Neural cell (in vitro differentiated cells): ENCODE measurements around the gene NCBP3. TPM values are rescaled to one million over a fixed set of nuclear protein-coding genes. Genes with fewer than 3 reads are reported as not detected.

ENCODE experiments used
- H2AFZ ChIP-seq: fragments of 200-600, 300-800 bp; sonication (generic), shearing (Covaris generic); 2 replicates; pipeline ENCODE4 v1.6.0; 2014; ENCODE audit warnings: low read depth, mild to moderate bottlenecking, antibody characterized with exemption, low read length, moderate library complexity
- H3F3A ChIP-seq: fragments of 200-600 bp; shearing (Covaris generic); 2 replicates; pipeline ENCODE4 v1.6.1; 2016; ENCODE audit warnings: mild to moderate bottlenecking, moderate library complexity, mixed read lengths, antibody characterized with exemption, low read length; ENCODE audit not compliant: insufficient read depth, poor library complexity, severe bottlenecking
- H3K27ac ChIP-seq: fragments of 200-600, 300-800 bp; sonication (generic), shearing (Covaris generic); 2 replicates; pipeline ENCODE4 v1.5.1; 2014; ENCODE audit warnings: mild to moderate bottlenecking, low read length, moderate library complexity
- H3K27me3 ChIP-seq: fragments of 300-800, 200-600 bp; sonication (generic), shearing (Covaris generic); 2 replicates; pipeline ENCODE4 v1.6.0; 2014; ENCODE audit warnings: mild to moderate bottlenecking, low read depth, low read length, moderate library complexity; ENCODE audit not compliant: insufficient read depth
- H3K36me3 ChIP-seq: fragments of 300-800, 200-600 bp; sonication (generic), shearing (Covaris generic); 2 replicates; pipeline ENCODE4 v1.5.1; 2014; ENCODE audit warnings: mild to moderate bottlenecking, antibody characterized with exemption, low read length, moderate library complexity; ENCODE audit not compliant: insufficient read depth
- H3K4me2 ChIP-seq: fragments of 300-800, 200-600 bp; sonication (generic), shearing (Covaris generic); 2 replicates; pipeline ENCODE4 v1.6.0; 2014; ENCODE audit warnings: mild to moderate bottlenecking, low read length
- H3K4me3 ChIP-seq: fragments of 300-800, 200-600 bp; sonication (generic), shearing (Covaris generic); 2 replicates; pipeline ENCODE4 v1.5.1; 2014; ENCODE audit warnings: mild to moderate bottlenecking, low read length, moderate library complexity
- H3K79me2 ChIP-seq: fragments of 200-600 bp; shearing (Covaris generic); replicated peaks from 2 replicates; pipeline ENCODE4 v1.6.0; 2014; ENCODE audit warnings: mild to moderate bottlenecking, low read length, moderate library complexity; ENCODE audit not compliant: insufficient read depth
- H3K9ac ChIP-seq: fragments of 300-800, 200-600 bp; sonication (generic), shearing (Covaris generic); 2 replicates; pipeline ENCODE4 v1.6.1; 2016; ENCODE audit warnings: mild to moderate bottlenecking, low read length, mixed read lengths
- H3K9me2 ChIP-seq: fragments of 200-600 bp; shearing (Covaris generic); 2 replicates; pipeline ENCODE4 v1.6.1; 2016; ENCODE audit warnings: mild to moderate bottlenecking, low read length, mixed read lengths; ENCODE audit not compliant: insufficient read depth
- H3K9me3 ChIP-seq: fragments of 200-600, 300-800 bp; sonication (generic), shearing (Covaris generic); 2 replicates; pipeline ENCODE4 v1.6.1; 2016; ENCODE audit warnings: mild to moderate bottlenecking, mixed run types, low read length, moderate library complexity, mixed read lengths
- H4K20me1 ChIP-seq: fragments of 200-600 bp; shearing (Covaris generic); 2 replicates; pipeline ENCODE4 v1.6.1; 2016; ENCODE audit warnings: mild to moderate bottlenecking, mixed run types; ENCODE audit not compliant: insufficient read depth
- EP300 ChIP-seq: fragments of 450-650 bp; conservative IDR thresholded peaks from 2 replicates; pipeline ENCODE4 v1.6.1; 2014; ENCODE audit warnings: antibody characterized with exemption, mild to moderate bottlenecking, moderate library complexity; ENCODE audit not compliant: poor library complexity, severe bottlenecking
- EZH2 ChIP-seq: fragments of 200-600, 300-800 bp; shearing (Covaris generic), sonication (generic); IDR thresholded peaks from 2 replicates; pipeline ENCODE4 v1.6.1; 2014; ENCODE audit warnings: antibody characterized with exemption, low read length, borderline replicate concordance, mild to moderate bottlenecking; ENCODE audit not compliant: insufficient read depth, poor library complexity, severe bottlenecking
- MXI1 ChIP-seq: fragments of 450-650 bp; conservative IDR thresholded peaks from 2 replicates; pipeline ENCODE4 v1.6.1; 2014; ENCODE audit warnings: antibody characterized with exemption, mild to moderate bottlenecking; ENCODE audit not compliant: poor library complexity, severe bottlenecking
- POLR2AphosphoS5 ChIP-seq: IDR thresholded peaks from 2 replicates; pipeline ENCODE4 v1.6.1; 2012
- RAD21 ChIP-seq: fragments of 450-650 bp; conservative IDR thresholded peaks from 2 replicates; pipeline ENCODE4 v1.6.1; 2014; ENCODE audit warnings: antibody characterized with exemption, mild to moderate bottlenecking, moderate library complexity
- SMC3 ChIP-seq: fragments of 450-650 bp; conservative IDR thresholded peaks from 2 replicates; pipeline ENCODE4 v1.6.1; 2014; ENCODE audit warnings: antibody characterized with exemption, mild to moderate bottlenecking, moderate library complexity; ENCODE audit not compliant: poor library complexity
- TAF1 ChIP-seq: IDR thresholded peaks from 2 replicates; pipeline ENCODE4 v1.6.1; 2012; ENCODE audit warnings: low read depth
- polyA plus RNA-seq: library from polyadenylated mRNA; depleted of rRNA; stranded (reverse); fragments of >200 nt; gene quantifications from 2 replicates; pipeline ENCODE4 v1.2.3, GENCODE V29; 2014
- TF ChIP-seq, protein P1 (sequence below): fragments of 450-650 bp; IDR thresholded peaks from 2 replicates; pipeline ENCODE4 v1.5.1; 2014; ENCODE audit warnings: antibody characterized with exemption, mild to moderate bottlenecking, moderate library complexity; ENCODE audit not compliant: poor library complexity, severe bottlenecking
- TF ChIP-seq, protein P2 (sequence below): IDR thresholded peaks from 2 replicates; pipeline ENCODE4 v1.6.1; 2012; ENCODE audit warnings: borderline replicate concordance

Gene NCBP3
- polyA plus RNA-seq, 1 donor from 2014 or later, result 132 TPM

DNA sequence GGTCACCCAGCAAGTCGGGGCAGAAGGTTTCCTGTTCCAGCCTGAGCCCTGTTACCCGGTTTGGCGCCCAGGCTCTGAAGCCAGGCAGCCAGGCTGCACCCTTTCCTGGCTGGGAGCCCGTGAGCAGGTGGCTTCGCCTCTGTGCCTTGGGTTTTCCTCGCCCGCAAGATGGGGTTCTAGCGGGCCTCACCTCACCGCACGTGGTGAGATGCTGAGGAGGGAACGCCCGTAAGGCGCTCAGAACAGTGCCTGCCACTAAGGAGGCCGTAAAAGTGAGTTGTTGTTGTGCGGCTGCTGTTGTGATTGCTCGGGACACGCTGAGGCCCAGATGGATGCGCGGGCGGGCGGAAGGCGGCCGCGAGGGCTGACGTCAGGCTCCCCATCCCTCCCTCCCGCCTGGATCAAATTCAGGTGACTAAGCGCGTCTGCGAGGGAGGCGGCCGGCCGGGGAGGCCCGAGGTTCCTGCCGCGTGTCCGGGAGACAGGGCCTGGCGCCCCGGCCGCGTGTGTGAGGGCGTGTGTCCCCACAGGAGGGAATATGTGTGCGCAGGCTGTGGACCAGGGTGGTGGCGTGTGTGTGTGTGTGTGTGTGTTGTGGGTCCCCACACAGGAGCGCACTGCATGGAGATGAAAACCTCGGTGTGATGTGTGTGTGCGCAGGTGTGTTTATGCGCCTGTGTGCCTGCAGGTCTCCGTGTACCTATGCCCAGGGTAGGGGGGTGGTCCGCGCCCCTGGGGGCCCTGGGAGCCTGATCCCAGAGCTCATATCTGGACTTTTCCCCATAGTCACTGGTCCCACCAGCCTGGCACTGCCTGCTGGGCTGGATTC lies 42.5 kb upstream of the NCBP3 start:
- no peaks in the 10 kb centered on the region for H4K20me1 ChIP-seq
- H3K9me2 ChIP-seq, result no peaks in the 10 kb centered on the region
- H3K27me3 ChIP-seq, result no peaks in the 10 kb centered on the region
- no peaks in the 10 kb centered on the region for H3K9me3 ChIP-seq
- no peak overlapping the region for H2AFZ ChIP-seq
- H3F3A ChIP-seq, result no peaks in the 10 kb centered on the region
- no peak overlapping the region for H3K27ac ChIP-seq
- H3K36me3 ChIP-seq, result no peaks in the 10 kb centered on the region
- H3K79me2 ChIP-seq, result no peaks in the 10 kb centered on the region
- TF ChIP-seq EZH2, result no peak
- TF ChIP-seq, protein P1, sequence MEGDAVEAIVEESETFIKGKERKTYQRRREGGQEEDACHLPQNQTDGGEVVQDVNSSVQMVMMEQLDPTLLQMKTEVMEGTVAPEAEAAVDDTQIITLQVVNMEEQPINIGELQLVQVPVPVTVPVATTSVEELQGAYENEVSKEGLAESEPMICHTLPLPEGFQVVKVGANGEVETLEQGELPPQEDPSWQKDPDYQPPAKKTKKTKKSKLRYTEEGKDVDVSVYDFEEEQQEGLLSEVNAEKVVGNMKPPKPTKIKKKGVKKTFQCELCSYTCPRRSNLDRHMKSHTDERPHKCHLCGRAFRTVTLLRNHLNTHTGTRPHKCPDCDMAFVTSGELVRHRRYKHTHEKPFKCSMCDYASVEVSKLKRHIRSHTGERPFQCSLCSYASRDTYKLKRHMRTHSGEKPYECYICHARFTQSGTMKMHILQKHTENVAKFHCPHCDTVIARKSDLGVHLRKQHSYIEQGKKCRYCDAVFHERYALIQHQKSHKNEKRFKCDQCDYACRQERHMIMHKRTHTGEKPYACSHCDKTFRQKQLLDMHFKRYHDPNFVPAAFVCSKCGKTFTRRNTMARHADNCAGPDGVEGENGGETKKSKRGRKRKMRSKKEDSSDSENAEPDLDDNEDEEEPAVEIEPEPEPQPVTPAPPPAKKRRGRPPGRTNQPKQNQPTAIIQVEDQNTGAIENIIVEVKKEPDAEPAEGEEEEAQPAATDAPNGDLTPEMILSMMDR, result no peak
- TF ChIP-seq MXI1, result no peak
- no peak for TF ChIP-seq POLR2AphosphoS5
- TF ChIP-seq, protein P2, sequence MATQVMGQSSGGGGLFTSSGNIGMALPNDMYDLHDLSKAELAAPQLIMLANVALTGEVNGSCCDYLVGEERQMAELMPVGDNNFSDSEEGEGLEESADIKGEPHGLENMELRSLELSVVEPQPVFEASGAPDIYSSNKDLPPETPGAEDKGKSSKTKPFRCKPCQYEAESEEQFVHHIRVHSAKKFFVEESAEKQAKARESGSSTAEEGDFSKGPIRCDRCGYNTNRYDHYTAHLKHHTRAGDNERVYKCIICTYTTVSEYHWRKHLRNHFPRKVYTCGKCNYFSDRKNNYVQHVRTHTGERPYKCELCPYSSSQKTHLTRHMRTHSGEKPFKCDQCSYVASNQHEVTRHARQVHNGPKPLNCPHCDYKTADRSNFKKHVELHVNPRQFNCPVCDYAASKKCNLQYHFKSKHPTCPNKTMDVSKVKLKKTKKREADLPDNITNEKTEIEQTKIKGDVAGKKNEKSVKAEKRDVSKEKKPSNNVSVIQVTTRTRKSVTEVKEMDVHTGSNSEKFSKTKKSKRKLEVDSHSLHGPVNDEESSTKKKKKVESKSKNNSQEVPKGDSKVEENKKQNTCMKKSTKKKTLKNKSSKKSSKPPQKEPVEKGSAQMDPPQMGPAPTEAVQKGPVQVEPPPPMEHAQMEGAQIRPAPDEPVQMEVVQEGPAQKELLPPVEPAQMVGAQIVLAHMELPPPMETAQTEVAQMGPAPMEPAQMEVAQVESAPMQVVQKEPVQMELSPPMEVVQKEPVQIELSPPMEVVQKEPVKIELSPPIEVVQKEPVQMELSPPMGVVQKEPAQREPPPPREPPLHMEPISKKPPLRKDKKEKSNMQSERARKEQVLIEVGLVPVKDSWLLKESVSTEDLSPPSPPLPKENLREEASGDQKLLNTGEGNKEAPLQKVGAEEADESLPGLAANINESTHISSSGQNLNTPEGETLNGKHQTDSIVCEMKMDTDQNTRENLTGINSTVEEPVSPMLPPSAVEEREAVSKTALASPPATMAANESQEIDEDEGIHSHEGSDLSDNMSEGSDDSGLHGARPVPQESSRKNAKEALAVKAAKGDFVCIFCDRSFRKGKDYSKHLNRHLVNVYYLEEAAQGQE, result no peak
- TF ChIP-seq SMC3, result no peak
- no peak for TF ChIP-seq TAF1
- TF ChIP-seq RAD21, result no peak
- TF ChIP-seq EP300, result no peak
- H3K4me2 ChIP-seq, result no peak overlapping the region
- no peak overlapping the region for H3K4me3 ChIP-seq
- H3K9ac ChIP-seq, result no peak overlapping the region

DNA sequence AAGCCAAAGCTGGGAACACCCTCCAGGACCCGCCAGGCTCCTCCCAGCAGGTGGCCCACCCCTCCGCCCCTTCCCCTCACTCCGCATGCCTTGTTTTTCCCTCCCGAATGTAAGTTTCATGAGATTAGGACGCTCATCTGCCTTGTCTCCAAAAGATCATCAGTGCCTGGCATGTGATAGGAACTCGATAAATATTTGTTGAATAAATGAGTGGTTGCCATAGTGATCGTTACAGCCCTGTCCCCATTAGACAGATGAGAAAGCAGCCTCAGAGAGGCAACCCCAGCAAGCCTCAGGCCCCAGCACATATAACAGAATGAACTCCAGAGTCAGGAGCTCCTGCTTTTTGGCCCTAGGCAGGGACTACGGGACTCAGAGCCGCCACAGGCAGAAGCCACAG lies 41.8 kb upstream of the NCBP3 start:
- Histone ChIP-seq H4K20me1 (no peaks in the 10 kb centered on the region), H3K27ac (no peak overlapping the region), H3K9ac (no peak overlapping the region), H3K9me3 (no peaks in the 10 kb centered on the region), H3K36me3 (no peaks in the 10 kb centered on the region), H3K9me2 (no peaks in the 10 kb centered on the region), H2AFZ (no peak overlapping the region), H3F3A (no peaks in the 10 kb centered on the region), H3K79me2 (no peaks in the 10 kb centered on the region), H3K27me3 (no peaks in the 10 kb centered on the region), H3K4me3 (no peak overlapping the region), H3K4me2 (no peak overlapping the region)
- no peak for TF ChIP-seq MXI1
- no peak for TF ChIP-seq EZH2
- TF ChIP-seq EP300, result no peak
- no peak for TF ChIP-seq TAF1
- TF ChIP-seq, protein P1, result no peak
- TF ChIP-seq SMC3, result no peak
- TF ChIP-seq, protein P2, result no peak
- TF ChIP-seq RAD21, result no peak
- TF ChIP-seq POLR2AphosphoS5, result no peak
